Smooth muscle cell (in vitro differentiated cells): ENCODE measurements around the gene RIPK4. TPM values are rescaled to one million over a fixed set of nuclear protein-coding genes. Genes with fewer than 3 reads are reported as not detected.

Source experiments
- DNase-seq: peaks from one replicate; lab custom pipeline; 2025; ENCODE audit not compliant: unreplicated experiment; lab: John Stamatoyannopoulos, UW
- H2AFZ ChIP-seq: fragments of 200-600 bp; sonication (generic); 2 replicates; pipeline ENCODE4 v1.6.0; 2016; ENCODE audit warnings: antibody characterized with exemption, low read depth, mild to moderate bottlenecking
- H3F3A ChIP-seq: fragments of 200-600 bp; sonication (generic); 2 replicates; pipeline ENCODE4 v1.6.0; 2017; ENCODE audit warnings: antibody characterized with exemption, low read depth
- H3K27ac ChIP-seq: fragments of 200-600 bp; sonication (generic); 2 replicates; pipeline ENCODE4 v1.5.1; 2016; ENCODE audit warnings: low read depth, mild to moderate bottlenecking
- H3K27me3 ChIP-seq: fragments of 200-600 bp; sonication (generic); 2 replicates; pipeline ENCODE4 v1.6.1; 2016; ENCODE audit warnings: low read depth, mild to moderate bottlenecking
- H3K36me3 ChIP-seq: fragments of 200-600 bp; sonication (generic); 2 replicates; pipeline ENCODE4 v1.5.1; 2016; ENCODE audit warnings: low read depth
- H3K4me1 ChIP-seq: fragments of 200-600 bp; sonication (generic); 2 replicates; pipeline ENCODE4 v1.5.1; 2016; ENCODE audit warnings: low read depth
- H3K4me2 ChIP-seq: fragments of 200-600 bp; sonication (generic); 2 replicates; pipeline ENCODE4 v1.6.0; 2016; ENCODE audit warnings: mild to moderate bottlenecking
- H3K4me3 ChIP-seq: fragments of 200-600 bp; sonication (generic); 2 replicates; pipeline ENCODE4 v1.5.1; 2016; ENCODE audit warnings: mild to moderate bottlenecking
- H3K79me2 ChIP-seq: fragments of 200-600 bp; sonication (generic); 2 replicates; pipeline ENCODE4 v1.6.0; 2016; ENCODE audit warnings: low read depth, mild to moderate bottlenecking
- H3K9ac ChIP-seq: fragments of 200-600 bp; sonication (generic); 2 replicates; pipeline ENCODE4 v1.6.0; 2016; ENCODE audit warnings: low read depth
- H3K9me3 ChIP-seq: fragments of 200-600 bp; sonication (generic); replicated peaks from 2 replicates; pipeline ENCODE4 v1.5.1; 2016; ENCODE audit warnings: low read depth
- H4K20me1 ChIP-seq: fragments of 200-600 bp; sonication (generic); 2 replicates; pipeline ENCODE4 v1.6.0; 2016; ENCODE audit warnings: low read depth
- WGBS: methylation state at CpG from one replicate; pipeline ENCODE4 v1.1.7; 2016; ENCODE audit warnings: low lambda C conversion rate; 5-methylcytosine and 5-hydroxymethylcytosine counted together
- polyA plus RNA-seq: library from polyadenylated mRNA; unstranded; fragments of >200 nt; fragmentation: Nextera tagmentation; extraction: Ambion mirVana; gene quantifications from 2 replicates; pipeline ENCODE4 v1.2.1, GENCODE V29; 2016
- total RNA-seq: library from RNA; depleted of rRNA; stranded (reverse); fragments of >200 nt; gene quantifications from 2 replicates; pipeline ENCODE4 v1.2.3, GENCODE V29; 2014
- TF ChIP-seq, protein P1 (sequence below): fragments of 200-600 bp; sonication (generic); IDR thresholded peaks from 2 replicates; pipeline ENCODE4 v1.5.1; 2017; ENCODE audit warnings: borderline replicate concordance, mild to moderate bottlenecking, antibody characterized with exemption; ENCODE audit not compliant: insufficient read depth, poor library complexity, severe bottlenecking

The RIPK4 gene
- total RNA-seq: 2.6 and 3.7 TPM in 2 replicates
- polyA plus RNA-seq: 1.1 and 7.4 TPM in 2 replicates

DNA sequence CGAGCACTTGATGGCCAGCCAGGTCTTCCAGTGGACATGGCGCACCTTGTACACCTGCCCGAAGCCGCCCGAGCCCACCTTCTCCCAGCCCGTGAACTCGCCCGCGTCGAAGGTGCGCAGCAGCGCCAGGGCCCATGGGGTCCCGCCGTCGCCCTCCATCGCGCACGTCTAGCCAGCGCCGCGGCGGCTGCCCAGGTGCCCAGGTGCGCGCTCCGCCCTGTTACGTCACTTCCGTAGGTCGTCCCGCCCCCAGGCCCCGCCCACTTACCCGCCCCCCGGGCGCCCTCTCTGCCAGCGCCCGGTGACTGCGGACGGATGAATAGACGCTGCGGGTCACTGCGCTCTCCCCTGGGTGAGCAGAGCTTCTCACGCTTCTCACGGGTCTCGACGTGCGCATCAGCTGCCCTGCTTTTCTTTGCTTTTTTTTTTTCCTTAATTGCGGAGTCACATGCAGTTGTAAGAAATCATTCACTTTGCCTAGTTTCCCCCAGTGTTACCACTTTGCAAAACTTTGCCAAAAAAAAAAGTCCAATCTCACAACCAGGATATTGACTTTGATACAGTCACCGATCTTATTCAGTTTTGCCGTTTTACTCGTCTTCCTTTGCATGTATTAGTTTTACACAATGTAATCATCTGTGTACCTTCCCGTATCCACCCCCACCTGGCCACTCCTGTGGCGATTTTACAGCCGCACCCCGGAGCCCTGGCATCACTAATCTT is at the start of gene RIPK4:
RIPK4 (minus strand) TSS at position 170 of the 723 bp plus-strand sequence; CDS start at position 159, 11 bp downstream.
- Histone ChIP-seq H2AFZ (no peak within 1 kb of the TSS), H3K27ac (peak within 1 kb of the TSS; percentile 39), H3K79me2 (no peaks in the 10 kb centered on the region), H3K36me3 (no peaks in the 10 kb centered on the region), H4K20me1 (peaks cover 35% of the 10 kb centered on the region), H3K4me2 (peak within 1 kb of the TSS; percentile 83), H3K27me3 (peaks cover 97% of the 10 kb centered on the region), H3K9me3 (no peaks in the 10 kb centered on the region), H3K9ac (peak within 1 kb of the TSS; percentile 45), H3K4me3 (peak within 1 kb of the TSS; percentile 53), H3F3A (no peaks in the 10 kb centered on the region), H3K4me1 (peaks cover 50% of the 10 kb centered on the region)
- DNase-seq: no peak
- TF ChIP-seq, protein P1, sequence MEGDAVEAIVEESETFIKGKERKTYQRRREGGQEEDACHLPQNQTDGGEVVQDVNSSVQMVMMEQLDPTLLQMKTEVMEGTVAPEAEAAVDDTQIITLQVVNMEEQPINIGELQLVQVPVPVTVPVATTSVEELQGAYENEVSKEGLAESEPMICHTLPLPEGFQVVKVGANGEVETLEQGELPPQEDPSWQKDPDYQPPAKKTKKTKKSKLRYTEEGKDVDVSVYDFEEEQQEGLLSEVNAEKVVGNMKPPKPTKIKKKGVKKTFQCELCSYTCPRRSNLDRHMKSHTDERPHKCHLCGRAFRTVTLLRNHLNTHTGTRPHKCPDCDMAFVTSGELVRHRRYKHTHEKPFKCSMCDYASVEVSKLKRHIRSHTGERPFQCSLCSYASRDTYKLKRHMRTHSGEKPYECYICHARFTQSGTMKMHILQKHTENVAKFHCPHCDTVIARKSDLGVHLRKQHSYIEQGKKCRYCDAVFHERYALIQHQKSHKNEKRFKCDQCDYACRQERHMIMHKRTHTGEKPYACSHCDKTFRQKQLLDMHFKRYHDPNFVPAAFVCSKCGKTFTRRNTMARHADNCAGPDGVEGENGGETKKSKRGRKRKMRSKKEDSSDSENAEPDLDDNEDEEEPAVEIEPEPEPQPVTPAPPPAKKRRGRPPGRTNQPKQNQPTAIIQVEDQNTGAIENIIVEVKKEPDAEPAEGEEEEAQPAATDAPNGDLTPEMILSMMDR: no peak
- 4% methylated on average over 53 of the region's 53 CpGs for WGBS

DNA sequence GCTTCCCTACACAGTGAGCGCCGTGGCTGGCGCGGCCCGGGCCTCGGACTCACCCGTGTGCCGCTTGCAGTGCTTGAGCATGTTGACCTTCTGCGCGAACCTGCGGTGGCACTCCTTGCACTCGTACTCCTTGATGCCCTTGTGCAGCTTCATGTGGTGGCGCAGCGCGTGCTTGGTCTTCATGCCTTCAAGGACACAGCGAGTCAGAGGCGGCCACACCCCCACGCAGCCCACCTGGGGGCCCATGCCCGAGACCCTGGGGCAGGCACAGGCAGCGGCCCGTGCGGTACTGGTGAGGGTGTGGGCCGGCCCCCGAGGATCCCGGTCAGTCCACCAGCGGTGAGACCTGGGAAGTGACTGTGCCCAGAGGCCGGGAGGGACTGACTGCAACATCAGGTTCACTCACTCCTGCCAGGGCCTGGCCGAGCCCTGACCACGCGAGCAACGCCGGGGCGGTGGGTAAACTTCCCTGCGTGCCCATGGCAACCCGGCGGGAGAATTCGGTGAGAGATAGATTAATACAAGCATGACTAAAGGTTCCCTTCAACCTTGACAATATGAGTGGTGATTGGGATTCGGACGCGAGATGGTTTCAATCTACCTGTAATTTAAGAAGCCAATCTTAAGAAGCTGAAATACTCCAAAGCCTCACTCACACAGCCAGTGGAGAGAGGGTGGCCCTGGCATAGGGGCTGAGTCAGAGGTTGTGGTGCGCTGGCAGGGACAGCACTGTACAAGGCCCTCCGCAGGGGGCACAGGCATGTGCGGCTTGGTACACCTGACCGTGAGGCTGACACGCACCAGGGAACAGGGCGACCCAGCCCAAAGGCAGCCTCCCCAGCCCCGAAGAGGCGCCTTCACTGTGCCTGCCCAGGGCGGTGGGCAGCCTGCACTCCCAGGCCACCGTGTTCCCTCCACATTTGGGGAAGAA is 49.1 kb upstream of the RIPK4 start:
- TF ChIP-seq, protein P1: no peak
- Histone ChIP-seq H3K27ac (no peak overlapping the region), H3K36me3 (no peaks in the 10 kb centered on the region), H3K4me3 (no peak overlapping the region), H3F3A (no peaks in the 10 kb centered on the region), H4K20me1 (no peaks in the 10 kb centered on the region), H3K79me2 (no peaks in the 10 kb centered on the region), H3K4me1 (no peaks in the 10 kb centered on the region), H2AFZ (no peak overlapping the region), H3K9me3 (no peaks in the 10 kb centered on the region), H3K9ac (no peak overlapping the region), H3K4me2 (no peak overlapping the region), H3K27me3 (no peaks in the 10 kb centered on the region)
- WGBS: 93% methylated on average over 50 of the region's 50 CpGs
- DNase-seq: no peak

DNA sequence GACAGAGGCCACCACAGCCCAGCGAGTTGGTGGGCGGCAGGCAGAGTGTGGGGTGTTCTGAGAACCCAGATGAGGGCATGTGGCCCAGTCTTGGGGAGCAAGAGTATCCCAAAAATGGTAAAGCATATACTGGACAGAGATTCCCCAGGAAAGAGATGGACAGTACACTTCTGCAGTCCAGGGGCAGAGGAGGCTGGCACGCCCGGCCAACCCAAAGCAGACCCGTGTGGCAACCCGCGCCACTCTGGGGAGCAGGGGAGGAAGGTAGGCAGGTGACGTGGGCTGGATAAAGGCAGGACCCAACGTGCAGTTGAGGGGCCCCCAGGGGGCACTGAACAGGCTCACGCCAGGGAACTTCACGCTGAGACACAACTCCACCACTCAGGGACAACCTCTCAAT is 46.4 kb upstream of the RIPK4 start:
- WGBS: 89% methylated on average over 11 of the region's 11 CpGs
- Histone ChIP-seq H3K27me3 (no peaks in the 10 kb centered on the region), H3K9me3 (no peaks in the 10 kb centered on the region), H3K36me3 (no peaks in the 10 kb centered on the region), H3K79me2 (no peaks in the 10 kb centered on the region), H3K9ac (no peak overlapping the region), H3K4me1 (no peaks in the 10 kb centered on the region), H3K27ac (no peak overlapping the region), H3K4me2 (no peak overlapping the region), H3K4me3 (no peak overlapping the region), H2AFZ (no peak overlapping the region), H4K20me1 (no peaks in the 10 kb centered on the region), H3F3A (no peaks in the 10 kb centered on the region)
- TF ChIP-seq, protein P1: no peak
- DNase-seq: no peak
